CD4-positive, alpha-beta T cell treated with Interleukin-10 for 1 hour (primary cell): ENCODE measurements around the gene EYA2.

Experiments
- DNase-seq: peaks from one replicate; pipeline ENCODE4 v3.0.0-alpha.2; 2020

The EYA2 gene

GRCh38 chr20:47079047-47079446 lies 184.4 kb downstream of the EYA2 start:
- no peak for DNase-seq

- DNase-seq = no peak
Measured at GRCh38 chr20:47080365-47080764, 185.7 kb downstream of the EYA2 start.

- DNase-seq = no peak
Measured at GRCh38 chr20:47086316-47086715, 191.7 kb downstream of the EYA2 start.

- no peak for DNase-seq
Measured at GRCh38 chr20:47088335-47088734, 193.7 kb downstream of the EYA2 start.

- no peak for DNase-seq
Measured at GRCh38 chr20:47089151-47089550, 194.5 kb downstream of the EYA2 start.

GRCh38 chr20:47090835-47091234 lies 196.2 kb downstream of the EYA2 start:
- DNase-seq = no peak

- no peak for DNase-seq
Measured at GRCh38 chr20:47093320-47093966, 198.8 kb downstream of the EYA2 start.

- no peak for DNase-seq
Measured at GRCh38 chr20:47095690-47096089, 201.0 kb downstream of the EYA2 start.

GRCh38 chr20:47097691-47098622 lies 203.3 kb downstream of the EYA2 start:
- DNase-seq = no peak

- no peak for DNase-seq
Measured at GRCh38 chr20:47099093-47099492, 204.4 kb downstream of the EYA2 start.

GRCh38 chr20:47099825-47100441 lies 205.3 kb downstream of the EYA2 start:
- DNase-seq = no peak

GRCh38 chr20:47102629-47103028 lies 208.0 kb downstream of the EYA2 start:
- DNase-seq = no peak

- DNase-seq = no peak
Measured at GRCh38 chr20:47106786-47107185, 212.1 kb downstream of the EYA2 start.

GRCh38 chr20:47108994-47109393 lies 214.4 kb downstream of the EYA2 start:
- no peak for DNase-seq

- DNase-seq = no peak
Measured at GRCh38 chr20:47110819-47111218, 216.2 kb downstream of the EYA2 start.

- DNase-seq = no peak
Measured at GRCh38 chr20:47111576-47111975, 216.9 kb downstream of the EYA2 start.

- DNase-seq = no peak
Measured at GRCh38 chr20:47113362-47114109, 218.9 kb downstream of the EYA2 start.

GRCh38 chr20:47115694-47116093 lies 221.1 kb downstream of the EYA2 start:
- DNase-seq = no peak

GRCh38 chr20:47117371-47117770 lies 222.7 kb downstream of the EYA2 start:
- no peak for DNase-seq

GRCh38 chr20:47117773-47118172 lies 223.1 kb downstream of the EYA2 start:
- no peak for DNase-seq

GRCh38 chr20:47118206-47118605 lies 223.6 kb downstream of the EYA2 start:
- no peak for DNase-seq

GRCh38 chr20:47118641-47119040 lies 224.0 kb downstream of the EYA2 start:
- DNase-seq = no peak

GRCh38 chr20:47120346-47120936 lies 225.8 kb downstream of the EYA2 start:
- no peak for DNase-seq
